Activated T-cell treated with anti-CD3 and anti-CD28 coated beads, Interleukin-2, amount 50 U/mL, for 4 hours (primary cell): Measurements from ENCODE around the gene NBAS. TPM values are rescaled to one million over a fixed set of nuclear protein-coding genes. Genes with fewer than 3 reads are reported as not detected.
"Not testable (repeated sequence)": the region's sequence is repeated elsewhere in the genome, so short reads cannot be mapped to it uniquely, and the experiment has no call there.

Experiments used
- ATAC-seq, 2 donors: fragments of 200-7000 bp; cut with Tn5 transposase; one replicate each; pipeline ENCODE4 v1.10.0; 2021
- DNase-seq: peaks from one replicate; pipeline ENCODE4 v3.0.0-alpha.2; 2020
- H3K27me3 Mint-ChIP-seq: one replicate; pipeline ENCODE4 v1.8.0; 2021; ENCODE audit warnings: low read depth, mixed read lengths
- H3K36me3 Mint-ChIP-seq: one replicate; pipeline ENCODE4 v1.8.0; 2022; ENCODE audit warnings: mixed read lengths; ENCODE audit not compliant: insufficient read depth
- H3K4me1 Mint-ChIP-seq: one replicate; pipeline ENCODE4 v1.8.0; 2021; ENCODE audit warnings: low read depth, mixed read lengths
- H3K4me3 Mint-ChIP-seq: one replicate; pipeline ENCODE4 v1.8.0; 2021; ENCODE audit warnings: mild to moderate bottlenecking, moderate library complexity, mixed read lengths
- H3K9me3 Mint-ChIP-seq: one replicate; pipeline ENCODE4 v1.8.0; 2021; ENCODE audit warnings: mixed read lengths
- total RNA-seq, 3 donors: library from RNA; stranded (reverse); gene quantifications; one replicate each; pipeline ENCODE4 v1.2.1, GENCODE V29; 2021

Gene NBAS
- total RNA-seq, 3 donors from 2014 or later = 28.5 to 30.4 (median 29.7) TPM

GRCh38 chr2:15241201-15241600, 319.9 kb downstream of the NBAS start:
- no peak for DNase-seq
- Mint-ChIP-seq H3K9me3 (no peaks in the 10 kb centered on the region), H3K4me1 (peaks cover 17% of the 10 kb centered on the region), H3K36me3 (peaks cover 24% of the 10 kb centered on the region), H3K4me3 (no peak overlapping the region), H3K27me3 (no peaks in the 10 kb centered on the region)
- ATAC-seq = no peak

- DNase-seq (no peak), ATAC-seq (no peak)
- Mint-ChIP-seq H3K9me3 (no peaks in the 10 kb centered on the region), H3K4me3 (no peak overlapping the region), H3K4me1 (peaks cover 6% of the 10 kb centered on the region), H3K27me3 (no peaks in the 10 kb centered on the region), H3K36me3 (peaks cover 17% of the 10 kb centered on the region)
Observed at GRCh38 chr2:15238028-15238427, 323.1 kb downstream of the NBAS start.

GRCh38 chr2:15230599-15231192, 330.4 kb downstream of the NBAS start:
- no peaks in the 10 kb centered on the region for H3K4me1 Mint-ChIP-seq
- H3K4me3 Mint-ChIP-seq = no peak overlapping the region
- ATAC-seq = no peak
- DNase-seq = no peak
- no peaks in the 10 kb centered on the region for H3K27me3 Mint-ChIP-seq
- H3K9me3 Mint-ChIP-seq = no peaks in the 10 kb centered on the region
- peaks cover 43% of the 10 kb centered on the region for H3K36me3 Mint-ChIP-seq

GRCh38 chr2:15226661-15227060, 334.5 kb downstream of the NBAS start:
- Mint-ChIP-seq H3K4me1 (no peaks in the 10 kb centered on the region), H3K36me3 (peaks cover 56% of the 10 kb centered on the region), H3K9me3 (no peaks in the 10 kb centered on the region), H3K27me3 (no peaks in the 10 kb centered on the region), H3K4me3 (no peak overlapping the region)
- no peak for ATAC-seq
- DNase-seq = no peak

- no peaks in the 10 kb centered on the region for H3K9me3 Mint-ChIP-seq
- DNase-seq = no peak
- no peaks in the 10 kb centered on the region for H3K27me3 Mint-ChIP-seq
- H3K36me3 Mint-ChIP-seq = peaks cover 58% of the 10 kb centered on the region
- no peaks in the 10 kb centered on the region for H3K4me1 Mint-ChIP-seq
- no peak for ATAC-seq
- H3K4me3 Mint-ChIP-seq = no peak overlapping the region
Observed at GRCh38 chr2:15225131-15225530, 336.0 kb downstream of the NBAS start.

- Mint-ChIP-seq H3K36me3 (peaks cover 54% of the 10 kb centered on the region), H3K4me3 (no peak overlapping the region), H3K9me3 (no peaks in the 10 kb centered on the region), H3K4me1 (no peaks in the 10 kb centered on the region), H3K27me3 (no peaks in the 10 kb centered on the region)
- ATAC-seq (no peak), DNase-seq (no peak)
Observed at GRCh38 chr2:15224641-15225040, 336.5 kb downstream of the NBAS start.

GRCh38 chr2:15223887-15224286, 337.2 kb downstream of the NBAS start:
- ATAC-seq = no peak
- Mint-ChIP-seq H3K9me3 (no peaks in the 10 kb centered on the region), H3K4me3 (no peak overlapping the region), H3K4me1 (no peaks in the 10 kb centered on the region), H3K36me3 (peaks cover 52% of the 10 kb centered on the region), H3K27me3 (no peaks in the 10 kb centered on the region)
- no peak for DNase-seq

- Mint-ChIP-seq H3K4me1 (no peaks in the 10 kb centered on the region), H3K4me3 (no peak overlapping the region), H3K27me3 (no peaks in the 10 kb centered on the region), H3K36me3 (peaks cover 49% of the 10 kb centered on the region), H3K9me3 (no peaks in the 10 kb centered on the region)
- DNase-seq = no peak
- ATAC-seq = no peak
Observed at GRCh38 chr2:15222856-15223255, 338.3 kb downstream of the NBAS start.

- ATAC-seq = no peak
- peaks cover 47% of the 10 kb centered on the region for H3K36me3 Mint-ChIP-seq
- no peak for DNase-seq
- H3K4me3 Mint-ChIP-seq = no peak overlapping the region
- no peaks in the 10 kb centered on the region for H3K4me1 Mint-ChIP-seq
- no peaks in the 10 kb centered on the region for H3K27me3 Mint-ChIP-seq
- H3K9me3 Mint-ChIP-seq = no peaks in the 10 kb centered on the region
Observed at GRCh38 chr2:15220603-15221002, 340.5 kb downstream of the NBAS start.

- ATAC-seq (no peak), DNase-seq (no peak)
- H3K4me3 Mint-ChIP-seq = no peak overlapping the region
- no peaks in the 10 kb centered on the region for H3K27me3 Mint-ChIP-seq
- no peaks in the 10 kb centered on the region for H3K4me1 Mint-ChIP-seq
- H3K9me3 Mint-ChIP-seq = no peaks in the 10 kb centered on the region
- H3K36me3 Mint-ChIP-seq = peaks cover 50% of the 10 kb centered on the region
Observed at GRCh38 chr2:15218423-15219086, 342.6 kb downstream of the NBAS start.

GRCh38 chr2:15212249-15212648, 348.9 kb downstream of the NBAS start:
- DNase-seq = no peak
- Mint-ChIP-seq H3K27me3 (no peaks in the 10 kb centered on the region), H3K9me3 (peaks cover 29% of the 10 kb centered on the region), H3K4me3 (no peak overlapping the region), H3K36me3 (peaks cover 87% of the 10 kb centered on the region), H3K4me1 (peaks cover 3% of the 10 kb centered on the region)
- ATAC-seq = no peak

- Mint-ChIP-seq H3K9me3 (peaks cover 39% of the 10 kb centered on the region), H3K36me3 (peaks cover 87% of the 10 kb centered on the region), H3K4me1 (peaks cover 13% of the 10 kb centered on the region)
- ATAC-seq, DNase-seq, H3K27me3 Mint-ChIP-seq, H3K4me3 Mint-ChIP-seq: not testable (repeated sequence)
Observed at GRCh38 chr2:15210542-15210941, 350.6 kb downstream of the NBAS start.

GRCh38 chr2:15206419-15206818, 354.7 kb downstream of the NBAS start:
- ATAC-seq = no peak
- H3K27me3 Mint-ChIP-seq = no peaks in the 10 kb centered on the region
- DNase-seq = no peak
- H3K36me3 Mint-ChIP-seq = peaks cover 69% of the 10 kb centered on the region
- no peak overlapping the region for H3K4me3 Mint-ChIP-seq
- peaks cover 18% of the 10 kb centered on the region for H3K4me1 Mint-ChIP-seq
- H3K9me3 Mint-ChIP-seq = peaks cover 29% of the 10 kb centered on the region

- Mint-ChIP-seq H3K9me3 (peaks cover 28% of the 10 kb centered on the region), H3K4me1 (peaks cover 18% of the 10 kb centered on the region), H3K4me3 (no peak overlapping the region), H3K36me3 (peaks cover 64% of the 10 kb centered on the region), H3K27me3 (no peaks in the 10 kb centered on the region)
- ATAC-seq = peak; percentile 75 to 77
- no peak for DNase-seq
Observed at GRCh38 chr2:15205562-15205961, 355.6 kb downstream of the NBAS start.

- ATAC-seq (no peak), DNase-seq (no peak)
- Mint-ChIP-seq H3K4me3 (no peak overlapping the region), H3K9me3 (peaks cover 11% of the 10 kb centered on the region), H3K4me1 (peaks cover 10% of the 10 kb centered on the region), H3K36me3 (peaks cover 30% of the 10 kb centered on the region), H3K27me3 (no peaks in the 10 kb centered on the region)
Observed at GRCh38 chr2:15201009-15201408, 360.1 kb downstream of the NBAS start.
